Panc1 (cell line): ENCODE data around the gene PLD1. TPM values are rescaled to one million over a fixed set of nuclear protein-coding genes. Genes with fewer than 3 reads are reported as not detected.

Experiments
- ATAC-seq: fragments of 200-7000 bp; cut with Tn5 transposase; 2 replicates; pipeline ENCODE4 v1.9.1; 2020; ENCODE audit warnings: mild to moderate bottlenecking, moderate library complexity
- BruUV-seq: library from RNA; stranded (reverse); fragments of 400-500 nt; replicated peaks from 2 replicates; lab custom pipeline; 2021; lab: Mats Ljungman, UMichigan
- CTCF ChIA-PET: fragments of 300-600 bp; sonication (Branson Sonifier 250); formaldehyde crosslinking; loops from one replicate; lab custom pipeline; 2022; ENCODE audit warnings: antibody characterized with exemption; lab: Charles Lee
- POLR2A ChIA-PET: fragments of 300-600 bp; sonication (Branson Sonifier 250); formaldehyde crosslinking; loops from one replicate; lab custom pipeline; 2022; ENCODE audit warnings: antibody characterized with exemption; lab: Charles Lee
- DNase-seq: peaks from one replicate; pipeline ENCODE4 v3.0.0-alpha.2; 2010; ENCODE audit warnings: low read depth, low spot score
- H3K27ac ChIP-seq: 2 replicates; pipeline ENCODE4 v1.5.1; 2011; ENCODE audit warnings: mild to moderate bottlenecking, low read length, inconsistent platforms
- H3K27me3 ChIP-seq: fragments of 200-500 bp; sonication (Bioruptor generic); 2 replicates; pipeline ENCODE4 v1.6.0; 2014; ENCODE audit warnings: low read length, inconsistent platforms; ENCODE audit not compliant: control insufficient read depth, insufficient read depth
- H3K36me3 ChIP-seq: fragments of 200-500 bp; sonication (Bioruptor generic); 2 replicates; pipeline ENCODE4 v1.5.1; 2014; ENCODE audit warnings: inconsistent platforms, mild to moderate bottlenecking, low read length, moderate library complexity; ENCODE audit not compliant: control insufficient read depth, insufficient read depth
- H3K4me1 ChIP-seq: 2 replicates; pipeline ENCODE4 v1.5.1; 2011; ENCODE audit warnings: inconsistent platforms, mild to moderate bottlenecking, low read length, moderate library complexity; ENCODE audit not compliant: control insufficient read depth, insufficient read depth
- H3K4me3 ChIP-seq, 2 experiments: 2 replicates each; pipeline ENCODE4 v1.5.1; 2011 to 2012; ENCODE audit warnings: low read depth in 2 of 2, low read length in 2 of 2, mild to moderate bottlenecking in 2 of 2, inconsistent platforms in 1 of 2, moderate library complexity in 1 of 2
- H3K9me3 ChIP-seq: fragments of 200-500 bp; sonication (Bioruptor generic); 2 replicates; pipeline ENCODE4 v1.5.1; 2014; ENCODE audit warnings: low read depth, mild to moderate bottlenecking, inconsistent platforms, low read length, moderate library complexity; ENCODE audit not compliant: control insufficient read depth, insufficient read depth
- POLR2AphosphoS5 ChIP-seq: IDR thresholded peaks from 2 replicates; pipeline ENCODE4 v1.6.1; 2012; ENCODE audit warnings: mild to moderate bottlenecking, low read depth, low read length, moderate library complexity
- REST ChIP-seq, 2 experiments: IDR thresholded peaks; 2 replicates each; pipeline ENCODE4 v1.6.1; 2011 to 2012; ENCODE audit warnings: low read depth in 2 of 2, control low read depth in 1 of 2, low read length in 1 of 2, mild to moderate bottlenecking in 1 of 2, moderate library complexity in 1 of 2; ENCODE audit not compliant: insufficient read depth in 1 of 2
- SIN3A ChIP-seq: IDR thresholded peaks from 2 replicates; pipeline ENCODE4 v1.6.1; 2012; ENCODE audit warnings: low read depth, mild to moderate bottlenecking, low read length, moderate library complexity, borderline replicate concordance; ENCODE audit not compliant: insufficient read depth
- TCF7L2 ChIP-seq: IDR thresholded peaks from 2 replicates; pipeline ENCODE4 v1.6.1; 2011; ENCODE audit warnings: mild to moderate bottlenecking, low read depth, low read length, inconsistent platforms
- in situ Hi-C: cut with HindIII; loops from 2 replicates; pipeline ENCODE4 v1.10.0; 2016; ENCODE audit warnings: low sequenced_read_pairs, low pct_unique_long_range_greater_than_20kb
- intact Hi-C: fragments of 100-400 bp; cut with micrococcal nuclease; formaldehyde crosslinking; loops from one replicate; pipeline ENCODE4 v1.10.0; 2022; ENCODE audit not compliant: unreplicated experiment
- total RNA-seq: library from RNA; stranded (reverse); gene quantifications from one replicate; pipeline ENCODE4 v1.2.1, GENCODE V29; 2021; ENCODE audit not compliant: unreplicated experiment
- TF ChIP-seq, protein P1 (sequence below): fragments of 450-650 bp; IDR thresholded peaks from 2 replicates; pipeline ENCODE4 v1.5.1; 2017; ENCODE audit warnings: mild to moderate bottlenecking

The PLD1 gene
- total RNA-seq, 1 experiment from 2014 or later: 20.6 TPM

GRCh38 chr3:171769461-171769860 is 40.8 kb downstream of the PLD1 start:
- ChIA-PET CTCF (no interaction called here), POLR2A (no interaction called here)
- intact Hi-C loops: no loop called here
- ATAC-seq (no peak), DNase-seq (no peak)
- Histone ChIP-seq H3K27ac (no peak overlapping the region), H3K27me3 (no peaks in the 10 kb centered on the region), H3K36me3 (no peaks in the 10 kb centered on the region), H3K4me3 (no peak overlapping the region), H3K9me3 (no peaks in the 10 kb centered on the region), H3K4me1 (peaks cover 23% of the 10 kb centered on the region)
- BruUV-seq: no TSS peak
- in situ Hi-C loops: no loop called here
- TF ChIP-seq POLR2AphosphoS5 (no peak), REST (IDR thresholded peaks at IDR 0.05; ENCODE audit: insufficient read depth in 1 of 2, low read depth in 2 of 2, low read length in 1 of 2) (no peak), SIN3A (no peak), TCF7L2 (no peak)
- TF ChIP-seq, protein P1, sequence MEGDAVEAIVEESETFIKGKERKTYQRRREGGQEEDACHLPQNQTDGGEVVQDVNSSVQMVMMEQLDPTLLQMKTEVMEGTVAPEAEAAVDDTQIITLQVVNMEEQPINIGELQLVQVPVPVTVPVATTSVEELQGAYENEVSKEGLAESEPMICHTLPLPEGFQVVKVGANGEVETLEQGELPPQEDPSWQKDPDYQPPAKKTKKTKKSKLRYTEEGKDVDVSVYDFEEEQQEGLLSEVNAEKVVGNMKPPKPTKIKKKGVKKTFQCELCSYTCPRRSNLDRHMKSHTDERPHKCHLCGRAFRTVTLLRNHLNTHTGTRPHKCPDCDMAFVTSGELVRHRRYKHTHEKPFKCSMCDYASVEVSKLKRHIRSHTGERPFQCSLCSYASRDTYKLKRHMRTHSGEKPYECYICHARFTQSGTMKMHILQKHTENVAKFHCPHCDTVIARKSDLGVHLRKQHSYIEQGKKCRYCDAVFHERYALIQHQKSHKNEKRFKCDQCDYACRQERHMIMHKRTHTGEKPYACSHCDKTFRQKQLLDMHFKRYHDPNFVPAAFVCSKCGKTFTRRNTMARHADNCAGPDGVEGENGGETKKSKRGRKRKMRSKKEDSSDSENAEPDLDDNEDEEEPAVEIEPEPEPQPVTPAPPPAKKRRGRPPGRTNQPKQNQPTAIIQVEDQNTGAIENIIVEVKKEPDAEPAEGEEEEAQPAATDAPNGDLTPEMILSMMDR: no peak

DNA sequence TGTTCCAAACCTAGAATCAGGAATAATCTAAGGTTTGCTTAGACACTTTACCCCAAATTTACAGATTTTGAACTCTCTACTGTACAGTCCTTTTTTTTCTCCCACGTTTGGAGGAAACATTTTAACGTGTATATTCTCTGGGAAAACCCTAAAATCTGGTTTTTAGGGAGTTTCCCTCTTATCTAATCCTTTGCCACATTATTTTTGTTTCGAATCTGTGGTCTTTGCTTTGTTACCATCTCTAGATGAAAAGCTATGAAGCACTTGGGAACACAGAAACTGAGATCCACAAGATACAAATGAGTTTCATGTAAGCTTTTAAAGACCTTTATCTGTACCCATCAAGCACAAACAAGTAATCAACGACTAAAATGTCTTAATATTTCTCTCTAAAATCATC is 41.3 kb downstream of the PLD1 start:
- no peak for ATAC-seq
- Histone ChIP-seq H3K4me1 (peaks cover 22% of the 10 kb centered on the region), H3K27me3 (no peaks in the 10 kb centered on the region), H3K9me3 (no peaks in the 10 kb centered on the region), H3K36me3 (no peaks in the 10 kb centered on the region), H3K27ac (peak overlapping the region; percentile 32; the same call in 1 of the 2 replicates), H3K4me3 (no peak overlapping the region)
- POLR2A ChIA-PET: no interaction called here
- no peak for DNase-seq
- no TSS peak for BruUV-seq
- intact Hi-C loops: no loop called here
- TF ChIP-seq POLR2AphosphoS5: no peak
- TF ChIP-seq TCF7L2: no peak
- no peak for TF ChIP-seq REST (IDR thresholded peaks at IDR 0.05; ENCODE audit: insufficient read depth in 1 of 2, low read depth in 2 of 2, low read length in 1 of 2)
- TF ChIP-seq, protein P1: no peak
- no peak for TF ChIP-seq SIN3A
- CTCF ChIA-PET: no interaction called here
- in situ Hi-C loops: no loop called here
